Right atrium auricular region (tissue), 2 donors: ENCODE measurements around the gene SMPD3. TPM values are rescaled to one million over a fixed set of nuclear protein-coding genes. Genes with fewer than 3 reads are reported as not detected.

Source experiments
- DNase-seq: peaks from one replicate; pipeline ENCODE4 v3.0.0-alpha.2; 2019; ENCODE audit warnings: low spot score
- H3K27ac ChIP-seq, 2 donors: fragments of 200-600 bp; sonication (generic); 1 replicate in 1 of 2; 2 replicates in 1 of 2; pipeline ENCODE4 v1.5.1; 2016 to 2019
- H3K27me3 ChIP-seq, 2 donors: fragments of 200-600 bp; sonication (generic); one replicate each; pipeline versions ENCODE4 v1.5.1 to v1.6.0; 2017 to 2019
- H3K36me3 ChIP-seq: fragments of 200-600 bp; sonication (generic); one replicate; pipeline ENCODE4 v1.5.1; 2016
- H3K4me1 ChIP-seq, 2 donors: fragments of 200-600 bp; sonication (generic); one replicate each; pipeline versions ENCODE4 v1.5.1 to v1.6.0; 2017 to 2019
- H3K4me3 ChIP-seq, 2 donors: fragments of 200-600 bp; sonication (generic); 1 replicate in 1 of 2; 2 replicates in 1 of 2; pipeline ENCODE4 v1.5.1; 2017 to 2019; ENCODE audit warnings: mild to moderate bottlenecking in 1 of 2, moderate library complexity in 1 of 2
- H3K9me3 ChIP-seq, 2 donors: fragments of 200-600 bp; sonication (generic); one replicate each; pipeline ENCODE4 v1.5.1; 2019
- CTCF ChIP-seq, 2 donors: fragments of 200-600 bp; sonication (generic); IDR thresholded peaks; one replicate each; pipeline ENCODE4 v1.5.1; 2019; ENCODE audit warnings: antibody characterized with exemption in 2 of 2
- total RNA-seq, 2 donors: library from RNA; depleted of rRNA; stranded (reverse); fragments of >200 nt; gene quantifications; one replicate each; pipeline ENCODE4 v1.1.0, GENCODE V29; 2016

The SMPD3 gene
- total RNA-seq, 2 donors from 2014 or later, result 3.0 to 4.4 TPM

GRCh38 chr16:68395815-68396214, 52.5 kb downstream of the SMPD3 start:
- Histone ChIP-seq H3K36me3 (no peaks in the 10 kb centered on the region), H3K27ac (no peak overlapping the region), H3K4me1 (no peaks in the 10 kb centered on the region), H3K27me3 (no peaks in the 10 kb centered on the region), H3K9me3 (no peaks in the 10 kb centered on the region), H3K4me3 (no peak overlapping the region)
- no peak for TF ChIP-seq CTCF (IDR thresholded peaks at IDR 0.05)
- DNase-seq, result no peak

- Histone ChIP-seq H3K27ac (no peak overlapping the region), H3K4me3 (no peak overlapping the region), H3K36me3 (no peaks in the 10 kb centered on the region), H3K27me3 (no peaks in the 10 kb centered on the region), H3K9me3 (no peaks in the 10 kb centered on the region), H3K4me1 (no peaks in the 10 kb centered on the region)
- no peak for TF ChIP-seq CTCF (IDR thresholded peaks at IDR 0.05)
- DNase-seq, result no peak
Measured at GRCh38 chr16:68395167-68395786, 53.0 kb downstream of the SMPD3 start.

GRCh38 chr16:68393333-68393732, 55.0 kb downstream of the SMPD3 start:
- no peak for TF ChIP-seq CTCF (IDR thresholded peaks at IDR 0.05)

DNA sequence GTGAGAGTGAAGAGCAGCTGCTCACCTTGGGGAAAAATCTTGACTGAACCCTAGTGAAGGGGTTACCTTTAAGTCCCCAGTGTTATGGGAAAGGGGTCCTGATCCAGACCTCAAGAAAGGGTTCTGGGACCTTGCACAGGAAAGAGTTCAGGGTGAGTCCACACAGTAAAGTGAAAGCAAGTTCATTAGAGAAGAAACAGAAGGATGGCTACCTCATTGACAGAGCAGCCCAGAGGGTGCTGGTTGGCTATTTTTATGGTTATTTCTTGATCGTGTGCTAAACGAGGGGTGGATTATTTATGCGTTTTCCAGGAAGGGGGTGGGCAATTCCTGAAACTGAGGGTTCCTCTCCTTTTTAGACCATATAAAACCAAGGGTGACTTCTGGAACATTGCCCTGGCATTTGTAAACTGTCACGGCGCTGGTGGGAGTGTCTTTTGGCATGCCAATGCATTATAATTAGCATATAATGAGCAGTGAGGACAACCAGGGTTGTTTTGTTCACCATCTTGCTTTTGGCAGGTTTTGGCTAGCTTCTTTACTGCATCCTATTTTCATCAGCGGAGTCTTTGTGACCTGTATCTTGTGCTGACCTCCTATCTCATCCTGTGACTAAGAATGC, 58.4 kb downstream of the SMPD3 start:
- DNase-seq, result no peak

More at GRCh38 chr16:68393333-68393732, 55.0 kb downstream of the SMPD3 start:
- Histone ChIP-seq H3K4me3 (no peak overlapping the region), H3K9me3 (no peaks in the 10 kb centered on the region), H3K27me3 (no peaks in the 10 kb centered on the region), H3K36me3 (no peaks in the 10 kb centered on the region), H3K27ac (no peak overlapping the region), H3K4me1 (no peaks in the 10 kb centered on the region)
- no peak for DNase-seq

DNA sequence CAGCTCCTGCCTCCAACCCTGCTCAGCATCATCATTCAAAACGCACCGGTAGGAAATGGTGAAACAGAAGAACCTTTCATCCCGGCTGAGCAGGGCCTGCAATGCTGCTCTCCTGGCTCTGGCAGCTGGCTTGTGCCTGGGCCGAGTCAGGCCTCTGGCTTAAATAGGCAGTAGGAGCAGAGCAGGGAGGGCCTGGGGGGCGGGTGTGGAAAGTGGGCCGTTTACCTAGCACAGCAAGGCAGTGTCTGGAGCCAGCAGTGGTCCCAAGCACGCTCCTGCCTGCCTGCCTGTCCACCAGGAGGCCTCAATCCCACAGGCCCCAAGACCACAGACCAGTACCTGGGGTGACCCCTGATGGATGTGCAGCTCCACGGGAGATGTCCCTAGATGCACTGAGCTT, 59.3 kb downstream of the SMPD3 start:
- peaks cover 0 to 9% of the 10 kb centered on the region in 2 donors for H3K4me1 ChIP-seq
- H3K27me3 ChIP-seq, result no peaks in the 10 kb centered on the region
- H3K4me3 ChIP-seq, result no peak overlapping the region
- TF ChIP-seq CTCF (IDR thresholded peaks at IDR 0.05), result no peak
- no peak overlapping the region for H3K27ac ChIP-seq
- no peaks in the 10 kb centered on the region for H3K36me3 ChIP-seq
- H3K9me3 ChIP-seq, result no peaks in the 10 kb centered on the region
- no peak for DNase-seq

More for the DNA sequence above, 58.4 kb downstream of the SMPD3 start:
- Histone ChIP-seq H3K4me1 (peaks cover 0 to 1% of the 10 kb centered on the region in 2 donors), H3K9me3 (no peaks in the 10 kb centered on the region), H3K27me3 (no peaks in the 10 kb centered on the region), H3K4me3 (no peak overlapping the region), H3K27ac (no peak overlapping the region), H3K36me3 (no peaks in the 10 kb centered on the region)
- TF ChIP-seq CTCF (IDR thresholded peaks at IDR 0.05), result no peak
